ES-I3 (cell line): ENCODE data around the gene GTF2IRD2.
A peak's percentile ranks its signal among the peaks of the same experiment; 100 is the strongest.
"Not testable (repeated sequence)": the region's sequence is repeated elsewhere in the genome, so short reads cannot be mapped to it uniquely, and the experiment has no call there.

Experiments
- H3K36me3 ChIP-seq: 2 replicates; pipeline ENCODE4 v1.6.1; 2013; ENCODE audit warnings: mild to moderate bottlenecking, low read length, control low read depth, moderate library complexity; ENCODE audit not compliant: insufficient read depth
- H3K4me1 ChIP-seq: 2 replicates; pipeline ENCODE4 v1.6.1; 2013; ENCODE audit warnings: mild to moderate bottlenecking, control low read depth, low read length; ENCODE audit not compliant: insufficient read depth
- H3K9ac ChIP-seq: 2 replicates; pipeline ENCODE4 v1.6.1; 2013; ENCODE audit warnings: low read depth, mild to moderate bottlenecking, low read length, moderate library complexity
- H3K9me3 ChIP-seq: 2 replicates; pipeline ENCODE4 v1.6.1; 2013; ENCODE audit warnings: mild to moderate bottlenecking, low read length, moderate library complexity; ENCODE audit not compliant: control insufficient read depth, insufficient read depth

The GTF2IRD2 gene

DNA sequence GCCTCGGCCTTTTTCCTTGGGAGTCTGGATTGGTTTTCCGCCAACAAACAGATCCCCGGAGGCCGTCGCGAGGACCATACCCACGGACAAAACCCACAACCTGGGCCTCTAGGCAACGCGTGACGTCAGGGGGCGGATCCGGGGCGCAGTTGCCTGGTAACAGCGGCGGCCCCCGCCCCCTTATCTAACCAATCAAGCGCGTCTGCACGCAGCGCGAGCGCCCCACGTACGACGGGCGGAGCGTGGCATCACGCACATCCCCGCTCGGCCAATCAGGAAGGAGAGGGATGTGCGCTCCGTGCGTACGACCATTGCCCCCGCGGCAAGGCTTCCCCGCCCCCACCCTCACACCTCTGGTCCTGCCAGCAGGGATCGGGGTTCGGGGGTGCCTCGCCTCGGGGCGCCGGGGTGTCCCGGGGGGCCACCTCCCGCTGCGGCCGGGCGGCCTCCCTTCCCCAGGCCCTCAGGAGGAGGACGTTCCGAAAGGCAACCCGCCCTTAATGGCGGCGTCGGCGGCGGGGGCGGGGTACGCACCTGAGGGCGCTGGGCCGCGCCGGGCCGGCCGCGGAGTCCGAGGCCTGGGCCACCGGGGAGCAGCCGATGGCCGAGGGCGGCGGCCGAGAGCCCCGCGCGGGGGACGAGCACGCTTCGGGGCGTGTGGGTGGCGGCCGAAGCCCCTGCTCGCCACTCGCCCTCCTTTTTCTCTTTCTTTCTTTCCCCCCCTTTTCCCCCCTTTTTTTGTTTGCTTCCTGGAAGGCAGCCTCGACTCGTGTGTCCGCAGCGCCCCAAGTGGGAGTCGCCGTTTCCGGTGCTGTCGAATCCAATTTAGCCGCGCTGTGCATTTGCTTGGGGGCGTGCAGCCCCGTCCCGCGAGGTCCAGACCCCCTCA, at the start of gene GTF2IRD2:
Gene GTF2IRD2 (minus strand): TSS at position 773 of the 889 bp plus-strand sequence. CDS start 15,227 bp downstream, outside the sequence.
- not testable (repeated sequence) for H3K4me1 ChIP-seq, H3K9me3 ChIP-seq, H3K36me3 ChIP-seq
- H3K9ac ChIP-seq, result peak within 1 kb of the TSS; percentile 20; the same call in 1 of the 2 replicates

DNA sequence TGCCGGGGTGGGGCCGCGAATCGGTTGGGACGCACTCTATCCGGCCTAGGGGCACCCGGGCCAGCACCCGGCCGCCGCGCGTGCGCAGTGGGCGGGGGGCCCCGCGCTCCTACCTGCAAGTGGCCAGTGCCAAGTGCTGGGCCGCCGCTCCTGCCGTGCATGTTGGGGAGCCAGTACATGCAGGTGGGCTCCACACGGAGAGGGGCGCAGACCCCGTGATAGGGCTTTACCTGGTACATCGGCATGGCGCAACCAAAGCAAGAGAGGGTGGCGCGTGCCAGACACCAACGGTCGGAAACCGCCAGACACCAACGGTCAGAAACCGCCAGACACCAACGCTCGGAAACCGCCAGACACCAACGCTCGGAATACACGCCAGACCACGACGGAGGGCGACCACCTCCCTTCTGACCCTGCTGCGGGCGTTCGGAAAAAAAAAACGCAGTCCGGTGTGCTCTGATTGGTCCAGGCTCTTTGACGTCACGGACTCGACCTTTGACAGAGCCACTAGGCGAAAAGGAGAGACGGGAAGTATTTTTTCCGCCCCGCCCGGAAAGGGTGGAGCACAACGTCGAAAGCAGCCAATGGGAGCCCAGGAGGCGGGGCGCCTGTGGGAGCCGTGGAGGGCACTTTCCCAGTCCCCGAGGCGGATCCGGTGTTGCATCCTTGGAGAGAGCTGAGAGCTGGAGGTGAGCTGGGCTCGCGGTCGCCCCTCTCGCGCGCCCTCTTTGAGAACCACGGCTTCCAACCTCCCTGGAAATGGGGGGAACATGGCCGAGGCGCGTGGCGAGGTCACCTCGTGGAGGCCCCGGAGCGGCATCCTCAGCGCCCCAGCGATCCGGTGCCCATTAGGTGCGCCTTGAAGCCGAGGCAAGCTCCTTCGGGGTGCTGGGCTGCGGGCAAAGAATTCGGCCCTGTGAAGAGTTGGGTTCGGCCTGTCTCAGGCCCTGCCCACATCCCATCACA, 39.0 kb upstream of the GTF2IRD2 start:
- not testable (repeated sequence) for H3K36me3 ChIP-seq, H3K4me1 ChIP-seq, H3K9me3 ChIP-seq
- peak overlapping the region; percentile 58; the same call in 1 of the 2 replicates for H3K9ac ChIP-seq

DNA sequence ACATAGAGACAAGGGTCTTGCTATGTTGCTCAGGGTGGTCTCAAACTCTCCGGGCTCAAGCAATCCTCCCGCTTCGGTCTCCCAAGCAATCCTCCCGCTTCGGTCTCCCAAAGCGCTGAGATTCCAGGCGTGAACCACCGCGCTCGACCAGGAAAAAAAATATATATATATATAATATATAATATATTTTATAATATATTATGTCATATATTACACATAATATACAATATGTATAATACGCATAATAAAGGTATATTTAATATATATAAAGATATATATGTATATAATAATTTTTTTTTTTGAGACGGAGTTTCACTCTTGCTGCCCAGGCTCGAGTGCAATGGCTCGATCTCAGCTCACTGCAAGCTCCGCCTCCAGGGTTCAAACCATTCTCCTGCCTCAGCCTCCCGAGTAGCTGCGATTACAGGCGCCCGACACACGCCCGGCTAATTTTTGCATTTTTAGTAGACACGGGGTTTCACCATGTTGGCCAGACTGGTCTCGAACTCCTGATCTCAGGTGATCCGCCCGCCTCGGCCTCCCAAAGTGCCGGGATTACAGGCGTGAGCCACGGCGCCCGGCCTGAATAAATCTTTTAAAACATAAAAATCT, 38.2 kb upstream of the GTF2IRD2 start:
- H3K9ac ChIP-seq, H3K9me3 ChIP-seq, H3K36me3 ChIP-seq, H3K4me1 ChIP-seq: not testable (repeated sequence)

DNA sequence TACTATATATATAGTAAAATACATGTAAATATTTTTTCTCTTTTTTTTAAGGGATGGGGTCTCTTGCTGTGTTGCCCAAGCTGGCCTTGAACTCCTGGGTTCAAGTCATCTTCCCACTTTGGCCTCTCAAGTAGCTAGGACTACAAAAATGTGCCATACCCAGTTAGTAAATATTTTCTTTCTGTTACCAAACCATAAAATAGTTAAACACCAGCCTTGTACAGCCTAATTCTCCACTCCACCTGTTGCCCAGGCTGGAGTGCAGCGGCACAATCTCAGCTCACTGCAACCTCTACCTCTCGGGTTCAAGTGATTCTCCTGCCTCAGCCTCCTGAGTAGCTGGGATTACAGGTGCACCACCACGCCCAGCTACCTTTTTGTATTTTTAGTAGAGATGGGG, 33.9 kb upstream of the GTF2IRD2 start:
- not testable (repeated sequence) for H3K9me3 ChIP-seq, H3K9ac ChIP-seq, H3K36me3 ChIP-seq, H3K4me1 ChIP-seq

GRCh38 chr7:74882110-74882509, 30.7 kb upstream of the GTF2IRD2 start:
- not testable (repeated sequence) for H3K9ac ChIP-seq, H3K4me1 ChIP-seq, H3K9me3 ChIP-seq, H3K36me3 ChIP-seq

- H3K36me3 ChIP-seq, H3K9me3 ChIP-seq, H3K9ac ChIP-seq, H3K4me1 ChIP-seq: not testable (repeated sequence)
Observed at GRCh38 chr7:74874748-74875512, 23.5 kb upstream of the GTF2IRD2 start.

GRCh38 chr7:74874104-74874747, 22.8 kb upstream of the GTF2IRD2 start:
- H3K9ac ChIP-seq, H3K36me3 ChIP-seq, H3K9me3 ChIP-seq, H3K4me1 ChIP-seq: not testable (repeated sequence)

DNA sequence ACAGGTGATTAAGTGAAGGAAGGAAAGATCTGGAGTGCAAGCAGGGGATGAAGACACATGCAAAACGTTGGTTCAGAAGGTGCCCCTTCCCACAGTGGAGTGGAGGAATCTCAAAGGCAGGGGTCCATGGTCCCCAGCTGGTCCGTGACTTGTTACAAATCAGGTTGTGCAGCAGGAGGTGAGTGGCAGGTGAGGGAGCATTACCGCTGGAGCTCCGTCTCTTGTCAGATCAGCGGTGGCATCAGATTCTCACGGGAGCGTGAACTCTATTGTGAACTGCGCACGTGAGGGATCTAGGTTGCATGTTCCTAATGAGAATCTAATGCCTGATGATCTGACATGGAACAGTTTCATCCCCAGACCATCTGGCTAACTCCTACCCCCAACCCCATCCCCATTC, 21.1 kb upstream of the GTF2IRD2 start:
- H3K36me3 ChIP-seq, H3K4me1 ChIP-seq: not testable (repeated sequence)

DNA sequence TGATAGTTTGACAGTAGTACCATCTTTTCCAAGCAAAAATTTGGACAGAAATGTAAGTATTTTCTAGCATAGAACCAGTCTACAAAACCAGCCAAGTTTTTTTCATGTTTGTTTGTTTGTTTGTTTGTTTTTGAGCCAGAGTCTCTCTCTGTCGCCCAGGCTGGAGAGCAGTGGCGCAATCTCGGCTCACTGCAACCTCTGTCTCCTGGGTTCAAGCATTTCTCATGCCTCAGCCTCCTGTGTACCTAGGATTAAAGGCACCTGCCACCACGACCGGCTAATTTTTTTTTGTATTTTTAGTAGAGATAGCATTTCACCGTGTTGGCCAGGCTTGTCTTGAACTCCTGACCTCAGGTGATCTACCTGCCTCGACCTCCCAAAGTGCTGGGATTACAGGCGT, 14.4 kb upstream of the GTF2IRD2 start:
- H3K36me3 ChIP-seq, H3K9ac ChIP-seq, H3K4me1 ChIP-seq, H3K9me3 ChIP-seq: not testable (repeated sequence)

More for the DNA sequence above, 21.1 kb upstream of the GTF2IRD2 start:
- H3K9me3 ChIP-seq, H3K9ac ChIP-seq: not testable (repeated sequence)

DNA sequence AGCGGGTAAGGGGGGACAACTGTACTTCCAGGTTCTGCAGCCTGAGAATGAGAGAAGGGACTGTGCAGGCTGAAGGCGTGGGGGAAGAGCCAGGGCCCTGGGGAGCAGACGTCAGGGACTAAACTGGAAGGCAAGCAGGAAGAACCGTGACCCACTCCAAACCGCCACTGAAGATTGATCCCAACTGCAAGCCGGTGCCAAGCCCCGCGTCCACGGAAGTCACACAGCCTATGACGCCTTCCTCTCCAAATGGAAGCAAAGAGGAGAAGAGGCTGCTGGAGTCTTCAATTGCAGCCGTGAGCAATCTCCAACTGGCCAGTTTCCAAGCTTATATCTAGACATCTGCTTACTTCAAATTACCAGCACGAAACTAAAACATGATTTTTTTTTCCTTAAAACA, 1.6 kb downstream of the GTF2IRD2 start:
- H3K4me1 ChIP-seq, H3K36me3 ChIP-seq, H3K9me3 ChIP-seq, H3K9ac ChIP-seq: not testable (repeated sequence)

DNA sequence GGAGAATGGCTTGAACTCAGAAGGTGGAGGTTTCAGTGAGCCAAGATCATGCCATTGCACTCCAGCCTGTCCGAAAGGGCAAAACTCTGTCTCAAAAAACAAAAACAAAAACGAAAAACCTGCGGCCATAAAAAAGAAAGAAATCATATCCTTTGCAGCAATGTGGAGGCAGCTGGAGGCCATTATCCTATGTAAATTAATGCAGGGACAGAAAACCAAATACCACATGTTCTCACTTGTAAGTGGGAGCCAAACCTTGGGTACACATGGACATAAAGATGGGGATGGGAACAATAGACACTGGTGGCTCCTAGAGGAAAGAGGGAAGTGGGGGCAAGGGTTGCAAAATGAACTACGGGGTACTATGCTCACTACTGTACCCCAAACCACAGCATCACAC, 21.0 kb downstream of the GTF2IRD2 start:
- H3K36me3 ChIP-seq, H3K4me1 ChIP-seq, H3K9ac ChIP-seq, H3K9me3 ChIP-seq: not testable (repeated sequence)

GRCh38 chr7:74829959-74830358, 21.4 kb downstream of the GTF2IRD2 start:
- not testable (repeated sequence) for H3K9ac ChIP-seq, H3K36me3 ChIP-seq, H3K4me1 ChIP-seq, H3K9me3 ChIP-seq

- H3K9ac ChIP-seq, H3K36me3 ChIP-seq, H3K9me3 ChIP-seq, H3K4me1 ChIP-seq: not testable (repeated sequence)
Observed at GRCh38 chr7:74821259-74821658, 30.1 kb downstream of the GTF2IRD2 start.
